ENCODE results near the gene PLSCR3. TPM values are rescaled to one million over a fixed set of nuclear protein-coding genes. Genes with fewer than 3 reads are reported as not detected.

PLSCR3 gene
- total RNA-seq, 2 experiments from 2014 or later: 15.3 to 23.1 TPM

DNA sequence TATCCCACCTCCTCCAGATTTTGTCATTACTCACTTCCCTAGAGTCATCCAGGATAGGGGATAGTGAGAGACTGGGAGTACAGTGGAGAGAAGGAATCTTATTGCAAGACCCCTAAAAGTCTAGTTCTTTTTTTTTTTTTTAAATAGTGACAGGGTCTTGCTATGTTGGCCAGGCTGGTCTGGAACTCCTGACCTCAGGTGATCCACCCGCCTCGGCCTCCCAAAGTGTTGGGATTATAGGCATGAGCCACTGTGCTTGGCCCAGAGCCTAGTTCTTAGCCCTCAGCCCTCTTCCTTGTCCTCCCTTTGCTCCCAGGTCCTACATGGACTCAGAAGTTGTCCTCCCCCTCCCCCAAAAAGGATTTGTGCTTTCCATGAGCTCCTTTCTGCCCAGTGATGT lies 47.8 kb upstream of the PLSCR3 start:
- ChIA-PET POLR2A (interaction anchor here (0.6 kb wide), 2 partner anchors 13 to 124 kb away, joined by 3 to 6 read pairs; no protein-coding TSS in a partner anchor), CTCF (ENCODE audit: unreplicated experiment) (no interaction called here)
- Histone ChIP-seq H3K9me2 (ENCODE audit: insufficient read depth, low read length) (no peaks in the 10 kb centered on the region), H3K27ac (ENCODE audit: low read depth, low read length, poor library complexity, severe bottlenecking) (no peak overlapping the region), H2AFZ (ENCODE audit: low read length) (no peak overlapping the region), H3K36me3 (ENCODE audit: insufficient read depth, low read length) (no peaks in the 10 kb centered on the region), H3K4me3 (ENCODE audit: low read depth, low read length, poor library complexity, severe bottlenecking) (no peak overlapping the region), H3K4me2 (ENCODE audit: low read length) (no peak overlapping the region), H4K20me1 (ENCODE audit: insufficient read depth, low read length) (no peaks in the 10 kb centered on the region), H3K79me2 (ENCODE audit: insufficient read depth, low read depth, low read length) (no peaks in the 10 kb centered on the region), H3K4me1 (ENCODE audit: insufficient read depth, low read length, poor library complexity, severe bottlenecking) (peaks cover 31% of the 10 kb centered on the region), H3K9me3 (ENCODE audit: low read length) (no peaks in the 10 kb centered on the region)
- intact Hi-C loops (cut with micrococcal nuclease; ENCODE audit: unreplicated experiment): no loop called here
- no peak for DNase-seq (ENCODE audit: low spot score)
- BruUV-seq (replicated peaks): no TSS peak
- TF ChIP-seq, protein P1, sequence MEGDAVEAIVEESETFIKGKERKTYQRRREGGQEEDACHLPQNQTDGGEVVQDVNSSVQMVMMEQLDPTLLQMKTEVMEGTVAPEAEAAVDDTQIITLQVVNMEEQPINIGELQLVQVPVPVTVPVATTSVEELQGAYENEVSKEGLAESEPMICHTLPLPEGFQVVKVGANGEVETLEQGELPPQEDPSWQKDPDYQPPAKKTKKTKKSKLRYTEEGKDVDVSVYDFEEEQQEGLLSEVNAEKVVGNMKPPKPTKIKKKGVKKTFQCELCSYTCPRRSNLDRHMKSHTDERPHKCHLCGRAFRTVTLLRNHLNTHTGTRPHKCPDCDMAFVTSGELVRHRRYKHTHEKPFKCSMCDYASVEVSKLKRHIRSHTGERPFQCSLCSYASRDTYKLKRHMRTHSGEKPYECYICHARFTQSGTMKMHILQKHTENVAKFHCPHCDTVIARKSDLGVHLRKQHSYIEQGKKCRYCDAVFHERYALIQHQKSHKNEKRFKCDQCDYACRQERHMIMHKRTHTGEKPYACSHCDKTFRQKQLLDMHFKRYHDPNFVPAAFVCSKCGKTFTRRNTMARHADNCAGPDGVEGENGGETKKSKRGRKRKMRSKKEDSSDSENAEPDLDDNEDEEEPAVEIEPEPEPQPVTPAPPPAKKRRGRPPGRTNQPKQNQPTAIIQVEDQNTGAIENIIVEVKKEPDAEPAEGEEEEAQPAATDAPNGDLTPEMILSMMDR (conservative IDR thresholded peaks at IDR 0.05; ENCODE audit: low read length): no peak
- no peak for TF ChIP-seq EZH2phosphoT487 (IDR thresholded peaks at IDR 0.05; ENCODE audit: borderline replicate concordance, low read depth, low read length)

DNA sequence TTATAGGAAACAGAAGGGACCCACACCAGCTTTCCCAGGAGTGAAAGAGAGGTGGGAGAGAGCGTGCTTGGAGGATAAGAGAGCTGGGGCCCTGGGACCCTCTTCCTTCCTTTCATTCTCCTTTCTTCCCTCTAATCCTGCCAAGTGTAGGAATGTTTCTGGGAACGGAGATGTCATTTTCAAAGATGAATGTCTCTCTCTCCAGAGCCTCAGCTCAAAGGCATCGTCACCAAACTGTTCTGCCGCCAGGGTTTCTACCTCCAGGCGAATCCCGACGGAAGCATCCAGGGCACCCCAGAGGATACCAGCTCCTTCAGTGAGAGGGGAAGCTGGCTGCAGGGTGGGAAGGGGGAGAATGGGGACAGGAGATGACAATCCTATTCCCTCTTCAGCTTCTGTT lies 46.9 kb upstream of the PLSCR3 start:
- no peaks in the 10 kb centered on the region for H3K9me2 ChIP-seq (ENCODE audit: insufficient read depth, low read length)
- TF ChIP-seq EZH2phosphoT487 (IDR thresholded peaks at IDR 0.05; ENCODE audit: borderline replicate concordance, low read depth, low read length): no peak
- TF ChIP-seq, protein P1 (conservative IDR thresholded peaks at IDR 0.05; ENCODE audit: low read length): no peak
- intact Hi-C loops (cut with micrococcal nuclease; ENCODE audit: unreplicated experiment): no loop called here
- no peak for DNase-seq (ENCODE audit: low spot score)
- H4K20me1 ChIP-seq (ENCODE audit: insufficient read depth, low read length): no peaks in the 10 kb centered on the region
- no peak overlapping the region for H3K4me3 ChIP-seq (ENCODE audit: low read depth, low read length, poor library complexity, severe bottlenecking)
- no peak overlapping the region; the same call in 1 of the 2 replicates for H3K4me2 ChIP-seq (ENCODE audit: low read length)
- ChIA-PET CTCF (ENCODE audit: unreplicated experiment) (interaction anchor here (0.6 kb wide), 2 partner anchors 43 to 85 kb away, joined by 3 read pairs; partner anchors contain the start of gene POLR2A), POLR2A (interaction anchor here (1.8 kb wide), 1 partner anchor 11 kb away, joined by 5 read pairs; no protein-coding TSS in a partner anchor)
- no peaks in the 10 kb centered on the region for H3K9me3 ChIP-seq (ENCODE audit: low read length)
- no peak overlapping the region for H3K27ac ChIP-seq (ENCODE audit: low read depth, low read length, poor library complexity, severe bottlenecking)
- BruUV-seq (replicated peaks): no TSS peak
- H3K79me2 ChIP-seq (ENCODE audit: insufficient read depth, low read depth, low read length): peaks cover 2% of the 10 kb centered on the region; the same call in 1 of the 2 replicates
- peaks cover 37% of the 10 kb centered on the region for H3K4me1 ChIP-seq (ENCODE audit: insufficient read depth, low read length, poor library complexity, severe bottlenecking)
- no peaks in the 10 kb centered on the region for H3K36me3 ChIP-seq (ENCODE audit: insufficient read depth, low read length)
- H2AFZ ChIP-seq (ENCODE audit: low read length): no peak overlapping the region

DNA sequence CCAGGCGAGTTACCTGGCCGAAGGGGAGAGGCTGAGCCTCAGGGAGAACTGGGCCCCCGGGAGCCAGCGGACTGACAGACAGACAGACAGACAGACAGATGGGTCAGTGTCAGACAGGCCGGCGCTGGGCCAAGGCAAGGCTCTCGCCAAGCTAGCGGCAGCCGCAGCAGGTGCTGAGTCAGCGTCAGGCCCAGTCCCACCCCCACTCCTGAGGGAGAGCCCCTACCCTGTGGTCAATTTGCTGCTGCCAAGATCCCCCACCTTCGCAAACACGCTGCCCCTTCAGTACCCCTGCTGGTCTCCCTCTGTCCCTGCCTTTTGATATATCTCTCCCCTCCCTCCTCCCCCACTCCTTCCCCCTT lies 46.5 kb upstream of the PLSCR3 start:
- no TSS peak for BruUV-seq (replicated peaks)
- no peak for DNase-seq (ENCODE audit: low spot score)
- H2AFZ ChIP-seq (ENCODE audit: low read length): peak overlapping the region; percentile 39; the same call in 1 of the 2 replicates
- ChIA-PET POLR2A (interaction anchor here (1.8 kb wide), 1 partner anchor 11 kb away, joined by 5 read pairs; no protein-coding TSS in a partner anchor), CTCF (ENCODE audit: unreplicated experiment) (interaction anchor here (0.6 kb wide), 2 partner anchors 43 to 85 kb away, joined by 3 read pairs; partner anchors contain the start of gene POLR2A)
- peak overlapping the region; percentile 99 for H3K4me2 ChIP-seq (ENCODE audit: low read length)
- TF ChIP-seq, protein P1 (conservative IDR thresholded peaks at IDR 0.05; ENCODE audit: low read length): no peak
- TF ChIP-seq EZH2phosphoT487 (IDR thresholded peaks at IDR 0.05; ENCODE audit: borderline replicate concordance, low read depth, low read length): no peak
- no peaks in the 10 kb centered on the region for H4K20me1 ChIP-seq (ENCODE audit: insufficient read depth, low read length)
- peaks cover 4% of the 10 kb centered on the region; the same call in 1 of the 2 replicates for H3K79me2 ChIP-seq (ENCODE audit: insufficient read depth, low read depth, low read length)
- H3K27ac ChIP-seq (ENCODE audit: low read depth, low read length, poor library complexity, severe bottlenecking): no peak overlapping the region
- H3K4me3 ChIP-seq (ENCODE audit: low read depth, low read length, poor library complexity, severe bottlenecking): peak overlapping the region; percentile 63
- H3K9me3 ChIP-seq (ENCODE audit: low read length): no peaks in the 10 kb centered on the region
- no peaks in the 10 kb centered on the region for H3K36me3 ChIP-seq (ENCODE audit: insufficient read depth, low read length)
- intact Hi-C loops (cut with micrococcal nuclease; ENCODE audit: unreplicated experiment): no loop called here
- peaks cover 40% of the 10 kb centered on the region for H3K4me1 ChIP-seq (ENCODE audit: insufficient read depth, low read length, poor library complexity, severe bottlenecking)
- no peaks in the 10 kb centered on the region for H3K9me2 ChIP-seq (ENCODE audit: insufficient read depth, low read length)

All from OCI-LY7 (cell line).